HepG2 (cell line): ENCODE results near the gene FBXW5. TPM values are rescaled to one million over a fixed set of nuclear protein-coding genes. Genes with fewer than 3 reads are reported as not detected.

Experiments
- CEBPG ChIP-seq: IDR thresholded peaks from 2 replicates; pipeline ENCODE4 v1.6.1; 2016
- HDAC1 ChIP-seq: sonication (generic); formaldehyde crosslinking; IDR thresholded peaks from 2 replicates; pipeline ENCODE4 v1.5.1; 2020; ENCODE audit warnings: mild to moderate bottlenecking, missing genetic modification reagents
- HOXD1 ChIP-seq: sonication (generic); formaldehyde crosslinking; IDR thresholded peaks from 2 replicates; pipeline ENCODE4 v1.5.0; 2020; ENCODE audit warnings: missing genetic modification reagents
- REXO4 ChIP-seq: sonication (generic); formaldehyde crosslinking; IDR thresholded peaks from 2 replicates; pipeline ENCODE4 v1.8.0; 2022; ENCODE audit warnings: missing genetic modification reagents, mild to moderate bottlenecking, borderline replicate concordance
- SALL1 ChIP-seq: sonication (generic); formaldehyde crosslinking; IDR thresholded peaks from 2 replicates; pipeline ENCODE4 v1.8.0; 2022; ENCODE audit warnings: mild to moderate bottlenecking, missing genetic modification reagents
- SETDB1 ChIP-seq: sonication (generic); formaldehyde crosslinking; IDR thresholded peaks from 2 replicates; pipeline ENCODE4 v1.5.1; 2020; ENCODE audit warnings: missing genetic modification reagents, mild to moderate bottlenecking, borderline replicate concordance
- STAG1 ChIP-seq: sonication (generic); formaldehyde crosslinking; IDR thresholded peaks from 2 replicates; pipeline ENCODE4 v1.4.0; 2020; ENCODE audit warnings: missing genetic modification reagents
- TRIM24 ChIP-seq: sonication (generic); formaldehyde crosslinking; IDR thresholded peaks from 2 replicates; pipeline ENCODE4 v1.8.0; 2022; ENCODE audit warnings: mild to moderate bottlenecking, missing genetic modification reagents
- ZNF12 ChIP-seq: sonication (generic); formaldehyde crosslinking; IDR thresholded peaks from 2 replicates; pipeline ENCODE4 v1.5.0; 2020; ENCODE audit warnings: missing genetic modification reagents
- ZNF383 ChIP-seq: sonication (generic); formaldehyde crosslinking; IDR thresholded peaks from 2 replicates; pipeline ENCODE4 v1.4.0; 2020; ENCODE audit warnings: missing genetic modification reagents, mild to moderate bottlenecking, borderline replicate concordance
- ZNF430 ChIP-seq: sonication (generic); formaldehyde crosslinking; IDR thresholded peaks from 2 replicates; pipeline ENCODE4 v1.9.0; 2021; ENCODE audit warnings: mild to moderate bottlenecking, missing genetic modification reagents
- ZNF766 ChIP-seq: sonication (generic); formaldehyde crosslinking; IDR thresholded peaks from 2 replicates; pipeline ENCODE4 v1.5.0; 2020; ENCODE audit warnings: missing genetic modification reagents, borderline replicate concordance
- polyA plus RNA-seq, 8 experiments: library from polyadenylated mRNA; depleted of rRNA in 3 of 8; stranded (reverse) in 7 of 8; unstranded in 1 of 8; fragments of >200 nt; fragmentation: Illumina TruSeq in 4 of 8; extraction: Trizol in 4 of 8; gene quantifications; 2 replicates each; pipeline versions ENCODE4 v1.2.1 to v1.2.3, GENCODE V29; 2011 to 2016; ENCODE audit warnings: low read depth in 4 of 8, missing spikeins in 1 of 8, mixed read lengths in 1 of 8; ENCODE audit not compliant: insufficient read depth in 1 of 8
- total RNA-seq, 5 experiments: library from RNA; depleted of rRNA; stranded (reverse); fragments of >200 nt; fragmentation: Illumina TruSeq; extraction: Trizol; gene quantifications; 2 replicates each; pipeline ENCODE4 v1.2.3, GENCODE V29; 2016; ENCODE audit warnings: low read depth in 1 of 5
- TF ChIP-seq, protein P1 (sequence below): sonication (generic); formaldehyde crosslinking; IDR thresholded peaks from 2 replicates; pipeline ENCODE4 v1.5.1; 2020; ENCODE audit warnings: mild to moderate bottlenecking, missing genetic modification reagents, moderate library complexity
- TF ChIP-seq, protein P2 (sequence below): sonication (generic); formaldehyde crosslinking; IDR thresholded peaks from 2 replicates; pipeline ENCODE4 v1.5.0; 2020; ENCODE audit warnings: mild to moderate bottlenecking, missing genetic modification reagents, borderline replicate concordance
- TF ChIP-seq, protein P3 (sequence below): sonication (generic); formaldehyde crosslinking; IDR thresholded peaks from 2 replicates; pipeline ENCODE4 v1.5.0; 2020; ENCODE audit warnings: mild to moderate bottlenecking, missing genetic modification reagents
- TF ChIP-seq, protein P4 (sequence below): sonication (generic); formaldehyde crosslinking; IDR thresholded peaks from 2 replicates; pipeline ENCODE4 v1.4.0; 2020; ENCODE audit warnings: mild to moderate bottlenecking, missing genetic modification reagents

Gene FBXW5
- total and polyA plus RNA-seq, 2 of the 13 experiments (the other 11 are each of a cell fraction or from before 2014, with no cell fraction given): 52.0 to 60.4 TPM

DNA sequence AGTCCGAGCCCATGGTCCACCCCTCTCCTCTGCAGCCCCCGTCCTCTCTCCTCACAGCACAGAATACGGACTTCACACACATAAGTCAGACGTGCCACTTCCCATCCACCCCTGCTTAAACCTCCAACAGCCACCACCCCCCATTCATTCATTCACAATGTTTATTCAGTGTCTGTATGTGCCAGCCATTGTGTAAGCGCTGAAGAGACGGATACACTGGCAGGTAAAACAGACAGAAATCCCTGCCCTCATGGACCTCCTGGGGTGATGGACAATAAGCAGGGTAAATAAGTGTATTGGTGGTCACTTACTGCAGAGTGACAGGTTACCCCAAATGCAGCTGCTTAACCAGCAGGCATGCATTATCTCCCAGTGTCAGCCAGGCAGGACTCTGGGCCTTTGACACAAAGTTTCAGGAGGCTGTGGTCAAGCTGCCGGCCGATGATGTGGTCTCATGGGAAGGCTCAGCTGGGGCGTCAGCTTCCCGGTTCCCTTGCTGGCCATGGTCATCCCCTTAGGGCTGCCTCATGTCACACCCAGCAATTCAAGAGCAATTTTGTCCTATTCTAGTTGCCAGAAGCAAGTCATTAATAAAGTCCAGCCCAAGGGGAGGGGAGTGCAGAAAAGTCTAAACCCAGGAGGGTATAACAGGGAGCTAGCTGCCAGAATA lies 45.8 kb upstream of the FBXW5 start (continued):
- TF ChIP-seq, protein P1, sequence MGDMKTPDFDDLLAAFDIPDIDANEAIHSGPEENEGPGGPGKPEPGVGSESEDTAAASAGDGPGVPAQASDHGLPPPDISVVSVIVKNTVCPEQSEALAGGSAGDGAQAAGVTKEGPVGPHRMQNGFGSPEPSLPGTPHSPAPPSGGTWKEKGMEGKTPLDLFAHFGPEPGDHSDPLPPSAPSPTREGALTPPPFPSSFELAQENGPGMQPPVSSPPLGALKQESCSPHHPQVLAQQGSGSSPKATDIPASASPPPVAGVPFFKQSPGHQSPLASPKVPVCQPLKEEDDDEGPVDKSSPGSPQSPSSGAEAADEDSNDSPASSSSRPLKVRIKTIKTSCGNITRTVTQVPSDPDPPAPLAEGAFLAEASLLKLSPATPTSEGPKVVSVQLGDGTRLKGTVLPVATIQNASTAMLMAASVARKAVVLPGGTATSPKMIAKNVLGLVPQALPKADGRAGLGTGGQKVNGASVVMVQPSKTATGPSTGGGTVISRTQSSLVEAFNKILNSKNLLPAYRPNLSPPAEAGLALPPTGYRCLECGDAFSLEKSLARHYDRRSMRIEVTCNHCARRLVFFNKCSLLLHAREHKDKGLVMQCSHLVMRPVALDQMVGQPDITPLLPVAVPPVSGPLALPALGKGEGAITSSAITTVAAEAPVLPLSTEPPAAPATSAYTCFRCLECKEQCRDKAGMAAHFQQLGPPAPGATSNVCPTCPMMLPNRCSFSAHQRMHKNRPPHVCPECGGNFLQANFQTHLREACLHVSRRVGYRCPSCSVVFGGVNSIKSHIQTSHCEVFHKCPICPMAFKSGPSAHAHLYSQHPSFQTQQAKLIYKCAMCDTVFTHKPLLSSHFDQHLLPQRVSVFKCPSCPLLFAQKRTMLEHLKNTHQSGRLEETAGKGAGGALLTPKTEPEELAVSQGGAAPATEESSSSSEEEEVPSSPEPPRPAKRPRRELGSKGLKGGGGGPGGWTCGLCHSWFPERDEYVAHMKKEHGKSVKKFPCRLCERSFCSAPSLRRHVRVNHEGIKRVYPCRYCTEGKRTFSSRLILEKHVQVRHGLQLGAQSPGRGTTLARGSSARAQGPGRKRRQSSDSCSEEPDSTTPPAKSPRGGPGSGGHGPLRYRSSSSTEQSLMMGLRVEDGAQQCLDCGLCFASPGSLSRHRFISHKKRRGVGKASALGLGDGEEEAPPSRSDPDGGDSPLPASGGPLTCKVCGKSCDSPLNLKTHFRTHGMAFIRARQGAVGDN (CRISPR knock-in tag): 0 out of 2 replicates have a peak, but pooled peaks have one; percentile 16
- TF ChIP-seq TRIM24 (CRISPR knock-in tag): peak; percentile 56; the same call in 1 of the 2 replicates
- TF ChIP-seq SALL1 (CRISPR knock-in tag): 0 out of 2 replicates have a peak, but pooled peaks have one; percentile 25
- peak; percentile 49 for TF ChIP-seq CEBPG (CRISPR knock-in tag)
- TF ChIP-seq ZNF430: peak; percentile 45; the same call in 1 of the 2 replicates
- peak; percentile 35; the same call in 1 of the 2 replicates for TF ChIP-seq ZNF12 (CRISPR knock-in tag)
- 0 out of 2 replicates have a peak, but pooled peaks have one; percentile 22 for TF ChIP-seq HDAC1 (CRISPR knock-in tag)
- no peak for TF ChIP-seq SETDB1 (CRISPR knock-in tag)
- no peak for TF ChIP-seq HOXD1
- TF ChIP-seq, protein P2, sequence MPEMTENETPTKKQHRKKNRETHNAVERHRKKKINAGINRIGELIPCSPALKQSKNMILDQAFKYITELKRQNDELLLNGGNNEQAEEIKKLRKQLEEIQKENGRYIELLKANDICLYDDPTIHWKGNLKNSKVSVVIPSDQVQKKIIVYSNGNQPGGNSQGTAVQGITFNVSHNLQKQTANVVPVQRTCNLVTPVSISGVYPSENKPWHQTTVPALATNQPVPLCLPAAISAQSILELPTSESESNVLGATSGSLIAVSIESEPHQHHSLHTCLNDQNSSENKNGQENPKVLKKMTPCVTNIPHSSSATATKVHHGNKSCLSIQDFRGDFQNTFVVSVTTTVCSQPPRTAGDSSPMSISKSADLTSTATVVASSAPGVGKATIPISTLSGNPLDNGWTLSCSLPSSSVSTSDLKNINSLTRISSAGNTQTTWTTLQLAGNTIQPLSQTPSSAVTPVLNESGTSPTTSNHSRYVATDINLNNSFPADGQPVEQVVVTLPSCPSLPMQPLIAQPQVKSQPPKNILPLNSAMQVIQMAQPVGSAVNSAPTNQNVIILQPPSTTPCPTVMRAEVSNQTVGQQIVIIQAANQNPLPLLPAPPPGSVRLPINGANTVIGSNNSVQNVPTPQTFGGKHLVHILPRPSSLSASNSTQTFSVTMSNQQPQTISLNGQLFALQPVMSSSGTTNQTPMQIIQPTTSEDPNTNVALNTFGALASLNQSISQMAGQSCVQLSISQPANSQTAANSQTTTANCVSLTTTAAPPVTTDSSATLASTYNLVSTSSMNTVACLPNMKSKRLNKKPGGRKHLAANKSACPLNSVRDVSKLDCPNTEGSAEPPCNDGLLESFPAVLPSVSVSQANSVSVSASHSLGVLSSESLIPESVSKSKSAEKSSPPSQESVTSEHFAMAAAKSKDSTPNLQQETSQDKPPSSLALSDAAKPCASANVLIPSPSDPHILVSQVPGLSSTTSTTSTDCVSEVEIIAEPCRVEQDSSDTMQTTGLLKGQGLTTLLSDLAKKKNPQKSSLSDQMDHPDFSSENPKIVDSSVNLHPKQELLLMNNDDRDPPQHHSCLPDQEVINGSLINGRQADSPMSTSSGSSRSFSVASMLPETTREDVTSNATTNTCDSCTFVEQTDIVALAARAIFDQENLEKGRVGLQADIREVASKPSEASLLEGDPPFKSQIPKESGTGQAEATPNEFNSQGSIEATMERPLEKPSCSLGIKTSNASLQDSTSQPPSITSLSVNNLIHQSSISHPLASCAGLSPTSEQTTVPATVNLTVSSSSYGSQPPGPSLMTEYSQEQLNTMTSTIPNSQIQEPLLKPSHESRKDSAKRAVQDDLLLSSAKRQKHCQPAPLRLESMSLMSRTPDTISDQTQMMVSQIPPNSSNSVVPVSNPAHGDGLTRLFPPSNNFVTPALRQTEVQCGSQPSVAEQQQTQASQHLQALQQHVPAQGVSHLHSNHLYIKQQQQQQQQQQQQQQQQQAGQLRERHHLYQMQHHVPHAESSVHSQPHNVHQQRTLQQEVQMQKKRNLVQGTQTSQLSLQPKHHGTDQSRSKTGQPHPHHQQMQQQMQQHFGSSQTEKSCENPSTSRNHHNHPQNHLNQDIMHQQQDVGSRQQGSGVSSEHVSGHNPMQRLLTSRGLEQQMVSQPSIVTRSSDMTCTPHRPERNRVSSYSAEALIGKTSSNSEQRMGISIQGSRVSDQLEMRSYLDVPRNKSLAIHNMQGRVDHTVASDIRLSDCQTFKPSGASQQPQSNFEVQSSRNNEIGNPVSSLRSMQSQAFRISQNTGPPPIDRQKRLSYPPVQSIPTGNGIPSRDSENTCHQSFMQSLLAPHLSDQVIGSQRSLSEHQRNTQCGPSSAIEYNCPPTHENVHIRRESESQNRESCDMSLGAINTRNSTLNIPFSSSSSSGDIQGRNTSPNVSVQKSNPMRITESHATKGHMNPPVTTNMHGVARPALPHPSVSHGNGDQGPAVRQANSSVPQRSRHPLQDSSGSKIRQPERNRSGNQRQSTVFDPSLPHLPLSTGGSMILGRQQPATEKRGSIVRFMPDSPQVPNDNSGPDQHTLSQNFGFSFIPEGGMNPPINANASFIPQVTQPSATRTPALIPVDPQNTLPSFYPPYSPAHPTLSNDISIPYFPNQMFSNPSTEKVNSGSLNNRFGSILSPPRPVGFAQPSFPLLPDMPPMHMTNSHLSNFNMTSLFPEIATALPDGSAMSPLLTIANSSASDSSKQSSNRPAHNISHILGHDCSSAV: no peak
- no peak for TF ChIP-seq REXO4 (CRISPR knock-in tag)
- TF ChIP-seq ZNF383: no peak
- TF ChIP-seq, protein P3, sequence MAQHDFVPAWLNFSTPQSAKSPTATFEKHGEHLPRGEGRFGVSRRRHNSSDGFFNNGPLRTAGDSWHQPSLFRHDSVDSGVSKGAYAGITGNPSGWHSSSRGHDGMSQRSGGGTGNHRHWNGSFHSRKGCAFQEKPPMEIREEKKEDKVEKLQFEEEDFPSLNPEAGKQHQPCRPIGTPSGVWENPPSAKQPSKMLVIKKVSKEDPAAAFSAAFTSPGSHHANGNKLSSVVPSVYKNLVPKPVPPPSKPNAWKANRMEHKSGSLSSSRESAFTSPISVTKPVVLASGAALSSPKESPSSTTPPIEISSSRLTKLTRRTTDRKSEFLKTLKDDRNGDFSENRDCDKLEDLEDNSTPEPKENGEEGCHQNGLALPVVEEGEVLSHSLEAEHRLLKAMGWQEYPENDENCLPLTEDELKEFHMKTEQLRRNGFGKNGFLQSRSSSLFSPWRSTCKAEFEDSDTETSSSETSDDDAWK (CRISPR knock-in tag): no peak
- no peak for TF ChIP-seq STAG1 (CRISPR knock-in tag)
- no peak for TF ChIP-seq ZNF766 (CRISPR knock-in tag)
- TF ChIP-seq, protein P4, sequence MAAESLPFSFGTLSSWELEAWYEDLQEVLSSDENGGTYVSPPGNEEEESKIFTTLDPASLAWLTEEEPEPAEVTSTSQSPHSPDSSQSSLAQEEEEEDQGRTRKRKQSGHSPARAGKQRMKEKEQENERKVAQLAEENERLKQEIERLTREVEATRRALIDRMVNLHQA (CRISPR knock-in tag): no peak
